ENCODE measurements around the gene ENTPD8.

- TF ChIP-seq CTCF (IDR thresholded peaks at IDR 0.05) = no peak
- no peak for TF ChIP-seq POLR2AphosphoS5 (IDR thresholded peaks at IDR 0.05)
- no peak for TF ChIP-seq POLR2A (IDR thresholded peaks at IDR 0.05)
These were observed 17.3 kb upstream of the ENTPD8 start for GRCh38 chr9:137458194-137459151.

All from breast epithelium (tissue), 3 donors.